Astrocyte (in vitro differentiated cells and primary cell): ENCODE measurements around the gene GGA3.
"Not testable (repeated sequence)": the region's sequence is repeated elsewhere in the genome, so short reads cannot be mapped to it uniquely, and the experiment has no call there.

Source experiments
- CTCF ChIP-seq: IDR thresholded peaks from 2 replicates; pipeline ENCODE4 v1.5.1; 2011; ENCODE audit warnings: low read depth, mild to moderate bottlenecking, inconsistent platforms, low read length, moderate library complexity; ENCODE audit not compliant: insufficient read depth
- EZH2 ChIP-seq: IDR thresholded peaks from 2 replicates; pipeline ENCODE4 v1.6.1; 2012; ENCODE audit warnings: mild to moderate bottlenecking, low read length, inconsistent platforms; ENCODE audit not compliant: insufficient read depth

- TF ChIP-seq CTCF, EZH2: not testable (repeated sequence)
These were observed 31.5 kb upstream of the GGA3 start for GRCh38 chr17:75292810-75293448.
